Fibroblast of the conjunctiva (primary cell): ENCODE data around the gene ASPRV1.
"Not testable (repeated sequence)": the region's sequence is repeated elsewhere in the genome, so short reads cannot be mapped to it uniquely, and the experiment has no call there.

Experiments
- DNase-seq: peaks from one replicate; pipeline ENCODE4 v3.0.0-alpha.2; 2010; ENCODE audit warnings: low read depth

The ASPRV1 gene

GRCh38 chr2:69961496-69961895, at the start of gene ASPRV1:
Gene ASPRV1 (minus strand): TSS chr2:69961631. CDS start chr2:69961436, 195 bp downstream.
- no peak for DNase-seq

GRCh38 chr2:70010576-70011111, 49.2 kb upstream of the ASPRV1 start:
- DNase-seq, result no peak

GRCh38 chr2:70009762-70010575, 48.5 kb upstream of the ASPRV1 start:
- no peak for DNase-seq

- DNase-seq, result no peak
These were observed 46.9 kb upstream of the ASPRV1 start for GRCh38 chr2:70008290-70008689.

GRCh38 chr2:70007151-70007550, 45.7 kb upstream of the ASPRV1 start:
- no peak for DNase-seq

- no peak for DNase-seq
These were observed 45.0 kb upstream of the ASPRV1 start for GRCh38 chr2:70006447-70006784.

- no peak for DNase-seq
These were observed 44.5 kb upstream of the ASPRV1 start for GRCh38 chr2:70005752-70006446.

GRCh38 chr2:70005216-70005615, 43.8 kb upstream of the ASPRV1 start:
- no peak for DNase-seq

GRCh38 chr2:70003093-70003830, 41.8 kb upstream of the ASPRV1 start:
- DNase-seq, result no peak

- DNase-seq, result no peak
These were observed 40.9 kb upstream of the ASPRV1 start for GRCh38 chr2:70002241-70002899.

GRCh38 chr2:70000529-70000928, 39.1 kb upstream of the ASPRV1 start:
- DNase-seq, result not testable (repeated sequence)

GRCh38 chr2:69998761-69999160, 37.3 kb upstream of the ASPRV1 start:
- DNase-seq, result no peak

- DNase-seq, result no peak
These were observed 35.8 kb upstream of the ASPRV1 start for GRCh38 chr2:69997015-69997830.

- no peak for DNase-seq
These were observed 34.1 kb upstream of the ASPRV1 start for GRCh38 chr2:69995511-69995910.

GRCh38 chr2:69994166-69994565, 32.7 kb upstream of the ASPRV1 start:
- no peak for DNase-seq

GRCh38 chr2:69993708-69994107, 32.3 kb upstream of the ASPRV1 start:
- no peak for DNase-seq

GRCh38 chr2:69993048-69993565, 31.7 kb upstream of the ASPRV1 start:
- no peak for DNase-seq

GRCh38 chr2:69992310-69993047, 31.0 kb upstream of the ASPRV1 start:
- no peak for DNase-seq

- no peak for DNase-seq
These were observed 28.1 kb upstream of the ASPRV1 start for GRCh38 chr2:69989441-69990105.

GRCh38 chr2:69989009-69989408, 27.6 kb upstream of the ASPRV1 start:
- DNase-seq, result no peak
